ENCODE measurements around the gene TMEM250. TPM values are rescaled to one million over a fixed set of nuclear protein-coding genes. Genes with fewer than 3 reads are reported as not detected.
A peak's percentile ranks its signal among the peaks of the same experiment; 100 is the strongest.

TMEM250 gene
- polyA plus RNA-seq, 1 of the 3 experiments (the other 2 are of a cell fraction), result 25.9 TPM

- Histone ChIP-seq H3K4me2 (no peak overlapping the region), H3K4me1 (ENCODE audit: control insufficient read depth in 1 of 2, insufficient read depth in 2 of 2, low read depth in 1 of 2, low read length in 1 of 2) (peaks cover 0 to 12% of the 10 kb centered on the region in 2 experiments; a peak in 1 of 4 replicates), H3K9me3 (no peaks in the 10 kb centered on the region), H3K36me3 (replicated peaks in 1 of 2; ENCODE audit: control insufficient read depth in 1 of 2, insufficient read depth in 2 of 2, low read length in 1 of 2) (peaks cover 0 to 2% of the 10 kb centered on the region in 2 experiments), H2AFZ (ENCODE audit: low read depth) (no peak overlapping the region), H3K27me3 (ENCODE audit: insufficient read depth) (no peaks in the 10 kb centered on the region), H4K20me1 (ENCODE audit: insufficient read depth) (peaks cover 63% of the 10 kb centered on the region), H3K4me3 (ENCODE audit: low read depth in 2 of 2, low read length in 1 of 2) (no peak overlapping the region), H3K9ac (no peak overlapping the region), H3K27ac (ENCODE audit: low read depth in 2 of 2, low read length in 1 of 2) (no peak overlapping the region), H3K9me2 (no peaks in the 10 kb centered on the region), H3K79me2 (ENCODE audit: insufficient read depth) (peaks cover 73% of the 10 kb centered on the region), H3F3A (replicated peaks; ENCODE audit: insufficient read depth) (no peaks in the 10 kb centered on the region)
- CTCF ChIA-PET, result no interaction called here
- no peak for TF ChIP-seq TEAD4 (IDR thresholded peaks at IDR 0.05; ENCODE audit: borderline replicate concordance, insufficient read depth)
- TF ChIP-seq USF1 (IDR thresholded peaks at IDR 0.05; ENCODE audit: borderline replicate concordance, low read depth), result no peak
- no peak for TF ChIP-seq MEF2A (IDR thresholded peaks at IDR 0.05; ENCODE audit: borderline replicate concordance, low read depth)
- no peak for TF ChIP-seq SMC3 (IDR thresholded peaks at IDR 0.05; ENCODE audit: low read depth, low read length)
- TF ChIP-seq RCOR1 (IDR thresholded peaks at IDR 0.05; ENCODE audit: low read length), result no peak
- no peak for TF ChIP-seq CTCF (IDR thresholded peaks at IDR 0.05)
- TF ChIP-seq JUND (IDR thresholded peaks at IDR 0.05), result no peak
- no peak for TF ChIP-seq GATA2 (CRISPR knock-in tag; IDR thresholded peaks at IDR 0.05)
- no peak for TF ChIP-seq RAD21 (IDR thresholded peaks at IDR 0.05; ENCODE audit: low read length)
- no peak for TF ChIP-seq IRF3 (IDR thresholded peaks at IDR 0.05; ENCODE audit: low read depth, low read length)
- no peak for TF ChIP-seq RXRA (IDR thresholded peaks at IDR 0.05; ENCODE audit: borderline replicate concordance, low read depth)
- no peak for TF ChIP-seq YY1 (IDR thresholded peaks at IDR 0.05; ENCODE audit: low read depth)
- no peak for TF ChIP-seq TAF1 (IDR thresholded peaks at IDR 0.05; ENCODE audit: borderline replicate concordance, low read depth, low read length)
- TF ChIP-seq RFX5 (IDR thresholded peaks at IDR 0.05; ENCODE audit: low read length), result no peak
- no peak for TF ChIP-seq USF2 (IDR thresholded peaks at IDR 0.05; ENCODE audit: borderline replicate concordance, low read depth, low read length)
- no peak for TF ChIP-seq ELF1 (IDR thresholded peaks at IDR 0.05)
- peak; percentile 10 for DNase-seq
- POLR2A ChIA-PET, result no interaction called here
- WGBS (ENCODE audit: low lambda C conversion rate), result 96% methylated on average over 7 of the region's 12 CpGs
Observed at GRCh38 chr9:136078024-136078423, 40.7 kb downstream of the TMEM250 start.

All from SK-N-SH (cell line).